Glomerular visceral epithelial cell (primary cell): ENCODE data around the gene HELB.
"Not testable (repeated sequence)": the region's sequence is repeated elsewhere in the genome, so short reads cannot be mapped to it uniquely, and the experiment has no call there.

Experiments used
- DNase-seq: peaks from one replicate; pipeline ENCODE4 v3.0.0-alpha.2; 2016; ENCODE audit errors: extremely low spot score

HELB gene

GRCh38 chr12:66303316-66303804, 1.1 kb downstream of the HELB start:
- DNase-seq: not testable (repeated sequence)

- DNase-seq: no peak
Observed at GRCh38 chr12:66304296-66304900, 2.1 kb downstream of the HELB start.

GRCh38 chr12:66309606-66310005, 7.3 kb downstream of the HELB start:
- no peak for DNase-seq

- no peak for DNase-seq
Observed at GRCh38 chr12:66312189-66312588, 9.9 kb downstream of the HELB start.

GRCh38 chr12:66314278-66314677, 12.0 kb downstream of the HELB start:
- DNase-seq: no peak

GRCh38 chr12:66319266-66319954, 17.1 kb downstream of the HELB start:
- no peak for DNase-seq

GRCh38 chr12:66320996-66321395, 18.7 kb downstream of the HELB start:
- no peak for DNase-seq

- no peak for DNase-seq
Observed at GRCh38 chr12:66321435-66321834, 19.1 kb downstream of the HELB start.

- no peak for DNase-seq
Observed at GRCh38 chr12:66323017-66323416, 20.7 kb downstream of the HELB start.

- DNase-seq: no peak
Observed at GRCh38 chr12:66329941-66330340, 27.6 kb downstream of the HELB start.

GRCh38 chr12:66331016-66331415, 28.7 kb downstream of the HELB start:
- no peak for DNase-seq

- DNase-seq: no peak
Observed at GRCh38 chr12:66331814-66332213, 29.5 kb downstream of the HELB start.

GRCh38 chr12:66335746-66336145, 33.5 kb downstream of the HELB start:
- DNase-seq: no peak

GRCh38 chr12:66337381-66338010, 35.2 kb downstream of the HELB start:
- DNase-seq: no peak

- no peak for DNase-seq
Observed at GRCh38 chr12:66340131-66340530, 37.8 kb downstream of the HELB start.

GRCh38 chr12:66341126-66341525, 38.8 kb downstream of the HELB start:
- DNase-seq: no peak

- no peak for DNase-seq
Observed at GRCh38 chr12:66345212-66345611, 42.9 kb downstream of the HELB start.

- DNase-seq: no peak
Observed at GRCh38 chr12:66345956-66346355, 43.7 kb downstream of the HELB start.

- DNase-seq: no peak
Observed at GRCh38 chr12:66351301-66351700, 49.0 kb downstream of the HELB start.

GRCh38 chr12:66352197-66352596, 49.9 kb downstream of the HELB start:
- peak; percentile 44 for DNase-seq

GRCh38 chr12:66352899-66353298, 50.6 kb downstream of the HELB start:
- no peak for DNase-seq

- no peak for DNase-seq
Observed at GRCh38 chr12:66354291-66354690, 52.0 kb downstream of the HELB start.

GRCh38 chr12:66359300-66359699, 57.0 kb downstream of the HELB start:
- peak; percentile 4 for DNase-seq
